HCT116 (cell line): ENCODE measurements around the gene BHLHA9. TPM values are rescaled to one million over a fixed set of nuclear protein-coding genes. Genes with fewer than 3 reads are reported as not detected.

Experiments
- ATAC-seq: fragments of 200-7000 bp; cut with Tn5 transposase; 2 replicates; pipeline ENCODE4 v1.9.1; 2020; ENCODE audit warnings: mild to moderate bottlenecking, moderate library complexity
- BruUV-seq: library from RNA; stranded (reverse); fragments of 400-500 nt; replicated peaks from 2 replicates; lab custom pipeline; 2021; lab: Mats Ljungman, UMichigan
- CTCF ChIA-PET: fragments of 300-600 bp; sonication (Branson Sonifier 250); formaldehyde crosslinking; loops from one replicate; lab custom pipeline; 2021; ENCODE audit warnings: antibody characterized with exemption; lab: Charles Lee
- POLR2A ChIA-PET: fragments of 300-600, 350-600 bp; sonication (Branson Sonifier 250); formaldehyde crosslinking; loops from one replicate; lab custom pipeline; 2021; ENCODE audit warnings: antibody characterized with exemption; lab: Charles Lee
- RAD21 ChIA-PET, 2 experiments: fragments of 300-600 bp; sonication (Branson Sonifier 250); formaldehyde crosslinking; loops; one replicate each; lab custom pipeline; 2023; ENCODE audit warnings: low total read pairs in 2 of 2; ENCODE audit not compliant: uncharacterized antibody in 2 of 2, unreplicated experiment in 2 of 2, low non-redundant PET in 1 of 2; lab: Charles Lee
- DNase-seq: peaks from one replicate; pipeline ENCODE4 v3.0.0-alpha.2; 2010; ENCODE audit warnings: low read depth, low spot score
- H2AFZ ChIP-seq: fragments of 200-600 bp; shearing (Covaris generic), sonication (generic); 2 replicates; pipeline ENCODE4 v1.6.1; 2017; ENCODE audit warnings: low read depth, mixed run types, mixed read lengths, antibody characterized with exemption, low read length; ENCODE audit not compliant: poor library complexity, severe bottlenecking
- H3K27ac ChIP-seq: 2 replicates; pipeline ENCODE4 v1.5.1; 2012; ENCODE audit warnings: low read depth, low read length
- H3K27me3 ChIP-seq: fragments of 200-600 bp; sonication (generic); 2 replicates; pipeline ENCODE4 v1.6.1; 2016; ENCODE audit warnings: mixed run types, low read length, mixed read lengths; ENCODE audit not compliant: insufficient read depth
- H3K36me3 ChIP-seq, 2 experiments: fragments of 200-500 bp in 1 of 2; fragments of 200-600 bp in 1 of 2; sonication (Bioruptor generic) in 1 of 2; sonication (generic) in 1 of 2; 2 replicates each; pipeline versions ENCODE4 v1.5.1 to v1.6.1; 2014 to 2016; ENCODE audit warnings: low read length in 2 of 2, inconsistent platforms in 1 of 2, mixed read lengths in 1 of 2, mixed run types in 1 of 2; ENCODE audit not compliant: insufficient read depth in 2 of 2, control insufficient read depth in 1 of 2
- H3K4me1 ChIP-seq, 2 experiments: fragments of 200-600 bp in 1 of 2; sonication (generic) in 1 of 2; 2 replicates each; pipeline versions ENCODE4 v1.5.1 to v1.6.1; 2012 to 2017; ENCODE audit warnings: low read length in 2 of 2, inconsistent platforms in 1 of 2, mild to moderate bottlenecking in 1 of 2, mixed read lengths in 1 of 2, mixed run types in 1 of 2, moderate library complexity in 1 of 2; ENCODE audit not compliant: insufficient read depth in 2 of 2, control insufficient read depth in 1 of 2
- H3K4me2 ChIP-seq: fragments of 200-600 bp; sonication (generic); 2 replicates; pipeline ENCODE4 v1.6.1; 2017; ENCODE audit warnings: mixed run types, low read length, mixed read lengths
- H3K4me3 ChIP-seq, 2 experiments: fragments of 200-600 bp in 1 of 2; sonication (generic) in 1 of 2; replicated peaks in 1 of 2; 2 replicates each; pipeline ENCODE4 v1.5.1; 2011 to 2016; ENCODE audit warnings: low read length in 2 of 2, control low read depth in 1 of 2, low read depth in 1 of 2, mild to moderate bottlenecking in 1 of 2, mixed read lengths in 1 of 2, mixed run types in 1 of 2
- H3K79me2 ChIP-seq: fragments of 200-600 bp; sonication (generic); 2 replicates; pipeline ENCODE4 v1.6.1; 2017; ENCODE audit warnings: mild to moderate bottlenecking, mixed run types, low read length, moderate library complexity, mixed read lengths; ENCODE audit not compliant: insufficient read depth
- H3K9ac ChIP-seq: fragments of 200-600 bp; sonication (generic); 2 replicates; pipeline ENCODE4 v1.6.1; 2016; ENCODE audit warnings: low read length, mixed read lengths
- H3K9me2 ChIP-seq: fragments of 200-600 bp; sonication (generic), shearing (Covaris generic); 2 replicates; pipeline ENCODE4 v1.6.1; 2017; ENCODE audit warnings: mixed run types, mild to moderate bottlenecking, moderate library complexity; ENCODE audit not compliant: insufficient read depth
- H3K9me3 ChIP-seq, 2 experiments: fragments of 200-500 bp in 1 of 2; fragments of 200-600 bp in 1 of 2; sonication (Bioruptor generic) in 1 of 2; sonication (generic) in 1 of 2; 2 replicates each; pipeline ENCODE4 v1.6.1; 2014 to 2017; ENCODE audit warnings: low read length in 2 of 2, mixed read lengths in 2 of 2, inconsistent platforms in 1 of 2, low read depth in 1 of 2, mild to moderate bottlenecking in 1 of 2, mixed run types in 1 of 2, moderate library complexity in 1 of 2; ENCODE audit not compliant: control insufficient read depth in 1 of 2, insufficient read depth in 1 of 2
- H4K20me1 ChIP-seq: fragments of 200-600 bp; sonication (generic), shearing (Covaris generic); 2 replicates; pipeline ENCODE4 v1.6.1; 2017; ENCODE audit warnings: mixed run types, mild to moderate bottlenecking, moderate library complexity; ENCODE audit not compliant: insufficient read depth
- CEBPB ChIP-seq: IDR thresholded peaks from 2 replicates; pipeline ENCODE4 v1.6.1; 2012; ENCODE audit warnings: low read depth
- EGR1 ChIP-seq: IDR thresholded peaks from 2 replicates; pipeline ENCODE4 v1.6.1; 2012; ENCODE audit warnings: low read depth
- TCF7L2 ChIP-seq: IDR thresholded peaks from 2 replicates; pipeline ENCODE4 v1.7.0; 2011; ENCODE audit warnings: borderline replicate concordance, inconsistent platforms; ENCODE audit not compliant: insufficient read depth, insufficient read length; ENCODE audit errors: extremely low read depth
- intact Hi-C: fragments of 100-400 bp; cut with micrococcal nuclease; formaldehyde crosslinking; loops from 2 replicates; pipeline ENCODE4 v1.10.0; 2022
- total RNA-seq: library from RNA; stranded (reverse); gene quantifications from one replicate; pipeline ENCODE4 v1.2.1, GENCODE V29; 2021; ENCODE audit not compliant: unreplicated experiment

BHLHA9 gene
- total RNA-seq, 1 experiment from 2014 or later: not detected

DNA sequence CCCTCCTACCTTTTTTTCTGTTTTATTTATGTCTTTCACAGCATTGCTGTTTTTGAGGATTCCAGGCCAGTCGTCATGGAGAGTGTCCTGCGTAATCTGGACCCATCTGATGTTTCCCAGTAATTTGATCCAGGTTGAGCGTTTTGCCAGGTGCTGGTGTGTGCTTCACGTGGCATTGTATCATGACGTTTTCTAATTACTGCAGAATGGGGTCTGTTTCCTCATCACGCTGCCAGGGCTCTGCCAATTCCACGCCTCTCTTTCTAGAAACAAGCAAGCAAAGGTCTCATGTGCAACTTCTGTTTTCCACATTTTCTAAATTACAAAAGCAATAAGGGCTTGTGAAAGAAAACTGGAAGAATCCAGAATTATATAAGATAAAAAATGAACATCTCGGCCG lies 28.3 kb upstream of the BHLHA9 start:
- Histone ChIP-seq H3K79me2 (no peaks in the 10 kb centered on the region), H3K9me3 (no peaks in the 10 kb centered on the region; a peak in 1 of 4 replicates), H3K4me1 (no peaks in the 10 kb centered on the region), H3K27ac (no peak overlapping the region), H3K9ac (no peak overlapping the region), H4K20me1 (no peaks in the 10 kb centered on the region), H3K9me2 (no peaks in the 10 kb centered on the region), H3K4me2 (no peak overlapping the region), H3K36me3 (no peaks in the 10 kb centered on the region), H3K27me3 (no peaks in the 10 kb centered on the region), H2AFZ (no peak overlapping the region), H3K4me3 (no peak overlapping the region)
- ChIA-PET RAD21 (no interaction called here), CTCF (no interaction called here), POLR2A (no interaction called here)
- ATAC-seq (no peak), DNase-seq (no peak)
- no peak for TF ChIP-seq CEBPB
- no TSS peak for BruUV-seq
- intact Hi-C loops: no loop called here

DNA sequence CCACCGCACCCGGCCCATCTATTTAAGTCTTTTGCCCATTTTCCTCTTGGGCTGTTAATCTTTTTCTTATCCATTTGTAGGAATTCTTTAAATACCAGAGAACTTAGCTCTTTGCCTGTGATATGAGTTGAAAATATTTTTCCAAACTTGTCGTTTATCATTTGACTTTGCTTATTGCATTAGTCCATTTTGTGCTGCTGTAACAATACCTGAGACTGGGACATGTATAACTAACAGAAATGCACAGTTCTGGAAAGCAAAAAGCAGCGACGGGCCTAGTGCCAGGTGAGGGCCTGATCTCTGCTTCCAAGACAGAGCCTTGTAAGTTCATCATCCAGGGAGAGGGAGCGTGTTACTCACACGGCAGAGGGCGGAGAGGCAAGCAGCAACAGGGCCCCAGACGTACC lies 25.6 kb upstream of the BHLHA9 start:
- DNase-seq: no peak
- H2AFZ ChIP-seq: no peak overlapping the region

More for the DNA sequence above, 25.6 kb upstream of the BHLHA9 start:
- Histone ChIP-seq H3K9ac (no peak overlapping the region), H3K79me2 (no peaks in the 10 kb centered on the region), H4K20me1 (no peaks in the 10 kb centered on the region), H3K4me3 (no peak overlapping the region), H3K4me1 (no peaks in the 10 kb centered on the region), H3K9me3 (no peaks in the 10 kb centered on the region), H3K27me3 (no peaks in the 10 kb centered on the region), H3K9me2 (no peaks in the 10 kb centered on the region), H3K4me2 (no peak overlapping the region), H3K27ac (no peak overlapping the region), H3K36me3 (no peaks in the 10 kb centered on the region)
- CTCF ChIA-PET: no interaction called here
- intact Hi-C loops: no loop called here
- no peak for TF ChIP-seq EGR1
- TF ChIP-seq TCF7L2: no peak
- RAD21 ChIA-PET: no interaction called here
- POLR2A ChIA-PET: interaction anchor here (1.8 kb wide), 1 partner anchor 9 kb away, joined by 4 read pairs; no protein-coding TSS in a partner anchor
- BruUV-seq: no TSS peak
- no peak for ATAC-seq
